NCI-H1417 treated with DMSO at 0.1 percent for 48 hours (cell line): ENCODE results near the gene LDHAL6A.
A peak's percentile ranks its signal among the peaks of the same experiment; 100 is the strongest.

Experiments used
- DNase-seq: peaks from one replicate; lab custom pipeline; 2025; lab: John Stamatoyannopoulos, UW

The LDHAL6A gene

GRCh38 chr11:18490736-18491485, 35.3 kb downstream of the LDHAL6A start:
- DNase-seq, result no peak

GRCh38 chr11:18491924-18492323, 36.3 kb downstream of the LDHAL6A start:
- no peak for DNase-seq

GRCh38 chr11:18492888-18493287, 37.2 kb downstream of the LDHAL6A start:
- DNase-seq, result no peak

DNA sequence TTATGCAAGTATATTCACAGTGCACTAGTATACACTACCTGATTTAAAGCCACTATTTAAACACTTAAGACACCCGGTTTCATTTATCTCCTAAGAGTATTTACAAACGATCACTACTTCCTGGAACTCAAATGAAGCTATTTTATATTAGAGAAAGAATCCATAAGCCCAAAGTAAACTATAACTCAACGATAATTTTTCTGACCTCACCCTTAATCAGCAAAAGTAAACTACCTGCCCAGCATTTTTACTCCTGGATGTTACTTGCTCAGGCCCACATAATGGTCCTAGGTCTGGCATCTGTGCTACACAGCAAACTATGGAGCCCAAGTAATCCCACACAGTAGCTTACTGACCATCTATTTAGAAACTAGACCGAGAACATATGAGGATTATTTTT, 37.7 kb downstream of the LDHAL6A start:
- no peak for DNase-seq

- no peak for DNase-seq
These were observed 39.6 kb downstream of the LDHAL6A start for GRCh38 chr11:18495271-18495670.

- DNase-seq, result no peak
These were observed 40.0 kb downstream of the LDHAL6A start for GRCh38 chr11:18495703-18496102.

DNA sequence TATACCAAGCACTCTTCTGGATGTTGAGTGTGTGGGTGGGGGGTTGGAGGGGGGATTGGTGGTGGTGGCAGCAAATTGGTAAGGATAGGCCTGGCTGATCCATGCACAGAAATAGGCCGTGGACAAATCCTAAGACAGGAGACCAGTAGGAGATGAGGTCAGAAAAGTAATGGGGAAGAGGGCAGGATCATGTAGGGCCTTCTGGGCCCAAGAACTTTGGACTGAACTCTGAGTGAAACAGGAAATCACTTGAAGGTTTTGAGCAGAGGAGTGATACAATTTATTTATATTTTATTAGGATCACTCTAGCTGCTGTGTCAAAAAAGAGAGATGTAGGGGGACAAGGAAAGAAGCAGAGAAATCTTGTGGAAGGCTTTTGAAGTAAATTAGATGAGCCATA, 42.4 kb downstream of the LDHAL6A start:
- no peak for DNase-seq

DNA sequence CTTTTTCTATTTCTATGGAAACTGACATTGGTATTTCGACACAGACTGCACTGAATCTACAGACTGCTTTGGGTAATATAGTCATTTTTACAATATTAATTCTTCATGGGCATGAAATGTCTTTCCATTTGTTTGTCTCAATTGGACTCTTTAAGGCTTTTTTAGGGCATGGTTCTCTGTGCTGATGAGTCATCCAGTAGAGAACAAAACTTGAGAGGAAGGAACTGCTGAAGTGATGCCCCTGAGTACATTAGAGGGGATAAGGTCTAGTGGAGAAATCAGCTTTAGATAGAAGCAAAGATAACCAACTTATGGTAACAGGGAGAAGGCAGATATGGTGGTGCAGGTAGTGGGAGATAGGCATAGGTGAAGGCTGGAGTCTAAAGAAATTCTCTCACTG, 46.0 kb downstream of the LDHAL6A start:
- no peak for DNase-seq

DNA sequence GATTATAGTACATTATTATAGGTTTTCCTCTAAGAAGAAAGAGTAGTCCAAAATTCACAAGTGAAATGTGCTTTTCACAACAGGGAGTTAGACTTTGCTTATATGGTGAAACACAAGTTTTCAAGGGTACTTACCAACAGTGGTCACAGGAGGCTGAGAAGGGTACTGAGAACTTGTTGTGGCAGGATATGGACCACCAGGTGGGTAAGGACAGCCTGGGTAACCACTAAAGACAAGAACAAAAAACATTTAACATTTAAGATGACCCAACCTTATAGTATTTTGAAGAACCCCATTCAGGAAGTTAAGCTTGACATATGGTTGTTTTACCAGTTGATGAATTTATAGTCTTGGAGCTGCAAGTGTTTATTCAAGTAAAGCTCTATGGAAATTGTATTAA, 46.7 kb downstream of the LDHAL6A start:
- no peak for DNase-seq

DNA sequence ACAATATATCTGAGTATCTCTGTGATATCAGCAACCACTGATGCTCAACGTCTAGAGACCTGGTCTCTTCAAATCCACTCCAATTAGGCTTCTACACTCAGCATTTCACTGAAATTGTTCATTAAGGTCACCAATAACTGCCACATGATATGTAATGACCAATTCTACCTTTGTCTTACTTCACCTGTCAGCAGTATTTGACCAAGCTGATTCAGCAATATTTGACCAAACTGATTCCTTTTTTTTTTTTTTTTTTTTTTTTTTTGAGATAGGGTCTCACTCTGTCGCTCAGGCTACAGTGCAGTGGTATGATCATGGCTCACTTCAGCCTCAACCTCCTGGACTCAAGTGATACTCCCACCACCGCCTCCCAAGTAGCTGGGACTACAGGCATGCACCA, 65.5 kb downstream of the LDHAL6A start:
- no peak for DNase-seq

GRCh38 chr11:18522388-18522787, 66.7 kb downstream of the LDHAL6A start:
- no peak for DNase-seq

- DNase-seq, result no peak
These were observed 67.4 kb downstream of the LDHAL6A start for GRCh38 chr11:18523084-18523483.

GRCh38 chr11:18524248-18524647, 68.6 kb downstream of the LDHAL6A start:
- DNase-seq, result no peak

DNA sequence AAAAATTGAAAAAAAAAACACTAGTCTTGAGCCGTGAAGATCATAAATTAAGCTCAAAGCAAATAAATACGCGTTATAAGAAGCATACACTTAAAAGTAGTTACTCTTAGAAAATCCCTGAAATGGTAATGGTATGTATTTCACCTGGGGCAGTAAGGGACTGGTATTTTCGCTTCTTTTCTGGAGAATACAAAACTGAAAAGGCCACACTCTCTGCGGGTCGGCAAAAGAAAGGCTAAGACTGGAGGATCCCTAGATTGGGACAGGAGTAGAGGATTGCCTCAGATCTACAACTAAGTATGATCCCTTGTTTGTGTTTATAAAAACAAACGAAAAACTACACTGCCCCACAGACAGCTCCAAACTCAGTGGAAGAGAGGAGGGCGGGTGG, 70.5 kb downstream of the LDHAL6A start:
- no peak for DNase-seq

GRCh38 chr11:18526521-18527296, 71.1 kb downstream of the LDHAL6A start, which contains the start of gene TSG101:
Gene TSG101, minus strand, starts transcription at chr11:18526942. Its CDS starts 126 bp downstream, at chr11:18526816.
- peak; percentile 61 for DNase-seq

GRCh38 chr11:18527512-18527911, 71.9 kb downstream of the LDHAL6A start:
- DNase-seq, result no peak
